ENCODE measurements around the gene TNFRSF18.
"Not testable (repeated sequence)": the region's sequence is repeated elsewhere in the genome, so short reads cannot be mapped to it uniquely, and the experiment has no call there.

Gene TNFRSF18

GRCh38 chr1:1196431-1197187 lies 9.8 kb downstream of the TNFRSF18 start:
- no peak for DNase-seq

- DNase-seq = not testable (repeated sequence)
Observed at GRCh38 chr1:1195726-1196125, 10.7 kb downstream of the TNFRSF18 start.

- no peak for DNase-seq
Observed at GRCh38 chr1:1194723-1195122, 11.7 kb downstream of the TNFRSF18 start.

GRCh38 chr1:1191734-1192133 lies 14.7 kb downstream of the TNFRSF18 start:
- DNase-seq = no peak

DNA sequence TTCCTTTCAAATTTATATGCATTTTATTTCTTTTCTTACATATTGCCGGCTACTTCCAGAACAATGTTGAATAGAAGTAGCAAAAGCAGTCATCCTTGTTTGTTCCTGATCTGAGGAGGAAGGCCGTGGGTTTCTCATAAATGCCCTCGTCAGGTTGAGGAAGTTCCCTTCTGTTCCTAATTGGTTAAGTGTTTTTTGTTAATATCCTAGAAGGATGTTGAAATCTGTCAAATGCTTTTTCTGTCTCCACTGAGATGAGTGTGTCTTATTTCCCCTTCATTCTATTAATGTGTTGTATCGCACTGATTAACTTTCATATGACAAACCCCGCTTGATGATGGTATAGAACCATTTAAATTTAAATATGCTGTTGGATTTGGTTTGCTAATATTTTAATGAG lies 17.3 kb downstream of the TNFRSF18 start:
- no peak for DNase-seq

DNA sequence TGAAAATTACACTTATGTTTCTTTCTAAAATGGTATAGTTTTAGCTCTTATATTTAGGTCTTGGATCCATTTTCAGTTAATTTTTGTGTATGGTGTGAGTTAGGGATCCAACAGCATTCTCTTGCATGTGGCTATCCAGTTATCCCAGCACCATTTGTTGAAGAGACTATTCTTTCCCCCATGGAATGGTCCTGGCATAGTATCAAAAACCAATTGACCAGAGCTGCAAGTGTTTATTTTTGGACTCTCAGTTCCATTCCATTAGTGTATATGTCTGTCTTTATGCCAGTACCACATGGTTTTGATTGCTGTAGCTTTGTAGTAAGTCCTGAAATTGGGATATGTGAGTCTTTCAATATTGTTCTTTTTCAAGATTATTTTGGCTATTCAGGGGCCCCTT lies 18.5 kb downstream of the TNFRSF18 start:
- no peak for DNase-seq

GRCh38 chr1:1185101-1185765 lies 21.2 kb downstream of the TNFRSF18 start:
- DNase-seq = no peak

DNA sequence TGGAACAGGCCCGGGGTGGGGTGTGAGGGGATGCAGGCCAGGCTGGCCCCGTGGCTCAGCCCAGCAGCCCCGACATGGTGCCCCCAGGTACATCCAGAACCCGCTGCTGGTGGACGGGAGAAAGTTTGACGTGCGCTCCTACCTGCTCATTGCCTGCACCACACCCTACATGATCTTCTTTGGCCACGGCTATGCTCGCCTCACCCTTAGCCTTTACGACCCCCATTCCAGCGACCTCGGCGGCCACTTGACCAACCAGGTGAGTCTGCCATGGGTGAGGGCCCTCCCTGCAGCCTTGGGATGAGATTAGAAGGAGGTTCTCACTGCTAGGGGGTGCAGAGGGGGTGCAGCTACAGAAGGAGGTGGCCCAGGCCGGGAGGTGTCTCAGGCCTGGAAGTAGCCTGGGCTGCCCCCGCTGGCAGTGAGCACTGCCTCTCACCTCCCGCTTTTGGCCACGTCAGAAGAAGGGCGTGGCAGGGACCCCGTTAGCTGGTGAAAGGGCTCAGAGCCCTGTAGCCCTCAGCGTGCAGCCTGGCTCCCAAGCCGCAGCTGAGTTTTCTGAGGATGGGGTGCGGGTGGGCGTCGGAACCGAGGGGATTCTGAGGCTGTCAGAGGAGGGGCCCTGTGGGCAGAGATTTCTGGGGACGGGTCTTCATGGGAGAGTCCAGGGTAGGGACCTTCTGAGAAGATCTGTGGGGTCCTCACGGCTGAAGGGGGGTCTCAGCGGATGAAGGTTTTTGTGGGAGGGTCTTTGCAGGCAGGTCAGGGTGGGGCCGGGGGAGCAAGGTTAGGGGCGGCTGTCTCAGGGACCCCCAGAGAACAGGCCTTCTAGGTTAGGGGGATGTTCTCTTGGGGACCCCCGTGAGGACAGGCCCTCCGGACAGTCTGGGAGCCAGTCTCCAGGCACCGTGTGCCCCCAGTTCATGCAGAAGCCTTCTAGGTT lies 22.3 kb downstream of the TNFRSF18 start:
- no peak for DNase-seq

DNA sequence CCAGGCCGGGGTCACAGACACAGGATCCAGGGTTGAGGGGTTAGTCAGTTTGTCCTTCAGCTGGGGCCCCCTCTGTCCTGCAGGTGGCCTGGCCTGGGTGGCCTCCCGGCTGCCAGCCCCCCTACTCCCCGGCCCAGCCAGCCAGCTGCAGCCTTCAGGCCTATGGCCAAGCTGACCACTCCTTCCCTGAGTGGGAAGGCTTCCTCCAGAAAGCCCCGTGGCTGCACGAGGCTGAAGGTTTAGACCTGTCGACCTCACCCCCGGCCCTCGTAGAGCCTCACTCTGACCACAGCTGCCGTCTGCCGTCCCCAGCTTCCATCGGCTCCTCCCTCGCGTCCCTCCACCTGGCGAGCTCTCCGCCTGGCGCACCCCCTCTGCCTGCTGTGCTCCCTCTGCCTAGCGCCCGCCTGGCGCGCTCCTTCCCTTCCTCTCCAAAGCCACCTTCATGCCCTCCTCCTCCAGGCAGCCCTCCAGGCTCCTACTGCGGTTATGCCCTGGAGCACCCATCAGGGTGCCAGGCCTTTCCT lies 23.1 kb downstream of the TNFRSF18 start:
- no peak for DNase-seq

DNA sequence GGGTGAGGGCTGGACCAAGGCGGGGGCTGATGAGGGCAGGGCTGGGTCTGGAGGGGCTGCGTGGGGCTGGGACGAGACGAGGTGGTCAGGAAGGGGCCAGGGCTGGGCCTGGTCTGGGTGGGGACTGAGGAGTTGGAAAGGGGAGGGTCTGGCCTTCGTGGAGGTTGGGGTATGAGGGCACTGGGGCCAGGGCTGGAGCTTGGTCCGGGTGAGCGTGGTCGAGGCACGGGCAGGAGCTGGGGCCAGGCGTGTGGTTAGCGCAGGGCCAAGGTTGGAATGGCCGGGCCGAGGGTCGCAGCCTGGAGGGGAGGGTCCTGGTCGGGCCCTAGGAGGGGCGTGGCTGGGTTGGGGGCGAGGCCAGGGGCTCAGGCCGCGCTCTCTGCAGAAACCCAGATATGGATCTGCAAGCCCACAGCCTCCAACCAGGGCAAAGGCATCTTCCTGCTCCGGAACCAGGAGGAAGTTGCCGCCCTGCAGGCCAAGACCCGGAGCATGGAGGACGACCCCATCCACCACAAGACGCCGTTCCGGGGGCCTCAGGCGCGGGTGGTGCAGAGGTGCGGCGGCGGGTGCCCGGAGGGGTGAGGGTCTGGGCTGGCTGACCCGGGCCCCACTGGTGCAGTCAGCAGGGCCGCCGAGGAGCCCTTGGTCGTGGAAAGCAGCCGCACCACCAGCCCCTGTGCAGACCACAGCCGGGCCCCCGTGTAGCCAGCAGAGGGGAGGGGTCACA lies 23.7 kb downstream of the TNFRSF18 start:
- DNase-seq = no peak

DNA sequence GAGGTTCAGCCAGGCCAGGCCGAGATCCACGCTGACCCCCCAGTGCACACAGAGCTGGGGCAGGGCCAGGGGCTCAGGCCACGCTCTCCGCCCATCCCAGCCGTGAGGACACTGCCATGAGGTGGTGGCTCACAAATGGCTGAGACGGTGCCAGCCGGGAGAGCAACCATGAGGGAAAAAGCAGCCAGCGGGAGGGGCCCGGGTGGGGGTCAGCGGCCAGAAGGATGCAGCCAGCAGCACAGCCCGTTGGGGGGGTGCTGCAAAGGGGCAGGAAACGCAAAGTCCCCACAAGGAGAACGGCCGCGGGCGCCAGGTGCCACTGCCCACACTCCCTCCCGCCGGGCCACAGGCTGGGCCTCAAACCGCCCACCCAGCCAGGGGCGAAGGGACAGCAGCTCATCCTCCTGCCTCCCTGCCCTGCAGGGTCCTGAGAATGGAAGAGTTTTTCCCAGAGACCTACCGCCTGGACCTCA lies 24.4 kb downstream of the TNFRSF18 start:
- no peak for DNase-seq

GRCh38 chr1:1181129-1181937 lies 25.1 kb downstream of the TNFRSF18 start:
- DNase-seq = no peak

GRCh38 chr1:1179983-1180861 lies 26.2 kb downstream of the TNFRSF18 start:
- DNase-seq = no peak

GRCh38 chr1:1179346-1179982 lies 26.9 kb downstream of the TNFRSF18 start:
- no peak for DNase-seq

- no peak for DNase-seq
Observed at GRCh38 chr1:1178794-1179331, 27.5 kb downstream of the TNFRSF18 start.

DNA sequence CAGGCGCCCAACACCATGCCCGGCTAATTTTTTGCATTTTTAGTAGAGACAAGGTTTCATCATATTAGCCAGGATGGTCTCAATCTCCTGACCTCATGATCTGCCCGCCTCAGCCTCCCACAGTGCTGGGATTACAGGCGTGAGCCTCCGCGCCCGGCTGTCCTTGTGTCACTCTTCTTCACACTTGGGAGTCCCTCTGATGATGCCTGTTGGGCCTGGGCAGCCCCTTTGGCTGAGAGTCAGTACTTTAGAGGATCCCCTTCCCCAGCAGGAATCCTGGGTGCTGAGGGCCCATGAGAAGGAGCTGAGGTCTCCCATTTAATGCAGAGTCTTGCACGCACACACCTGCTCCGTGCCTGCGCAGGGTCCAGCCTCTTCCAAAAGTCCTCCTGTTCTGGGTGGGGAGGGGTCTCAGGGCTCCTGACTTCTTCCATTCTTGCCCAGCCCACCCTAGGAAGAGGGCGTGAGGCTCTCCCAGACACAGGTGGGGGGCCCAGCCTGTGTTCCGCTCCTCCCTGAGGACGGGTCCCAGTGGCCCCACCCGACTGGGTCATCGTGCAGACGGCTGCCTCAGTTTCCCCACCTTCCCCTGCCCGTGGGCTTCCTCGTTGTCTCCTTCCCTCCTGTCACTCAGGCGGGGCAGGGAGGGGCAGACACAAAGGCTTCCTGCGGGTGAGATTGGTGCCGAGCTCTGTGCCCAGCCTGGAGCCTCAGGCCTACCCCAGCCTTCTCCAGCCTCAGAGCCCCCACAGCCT lies 28.8 kb downstream of the TNFRSF18 start:
- no peak for DNase-seq

GRCh38 chr1:1176931-1177330 lies 29.5 kb downstream of the TNFRSF18 start:
- no peak for DNase-seq

GRCh38 chr1:1176063-1176761 lies 30.2 kb downstream of the TNFRSF18 start:
- not testable (repeated sequence) for DNase-seq
